Liver (tissue), 9 donors: ENCODE measurements around the gene TGFBR3. TPM values are rescaled to one million over a fixed set of nuclear protein-coding genes. Genes with fewer than 3 reads are reported as not detected.
A peak's percentile ranks its signal among the peaks of the same experiment; 100 is the strongest.

ENCODE experiments used
- DNase-seq: peaks from one replicate; pipeline ENCODE4 v3.0.0-alpha.2; 2017; ENCODE audit warnings: low spot score
- H3K27ac ChIP-seq, 2 donors: one replicate each; pipeline ENCODE4 v1.7.0; 2013; ENCODE audit warnings: inconsistent platforms in 2 of 2, low read length in 2 of 2, control low read depth in 1 of 2, low read depth in 1 of 2, mild to moderate bottlenecking in 1 of 2
- H3K27me3 ChIP-seq, 4 donors: one replicate each; pipeline versions ENCODE4 v1.6.1 to v1.7.0; 2013; ENCODE audit warnings: low read length in 3 of 4, inconsistent platforms in 1 of 4, mild to moderate bottlenecking in 1 of 4, moderate library complexity in 1 of 4; ENCODE audit not compliant: control insufficient read depth in 4 of 4, insufficient read depth in 4 of 4
- H3K36me3 ChIP-seq, 4 donors: one replicate each; pipeline versions ENCODE4 v1.6.1 to v1.7.0; 2013; ENCODE audit warnings: low read length in 3 of 4, mild to moderate bottlenecking in 3 of 4, low read depth in 1 of 4, moderate library complexity in 1 of 4; ENCODE audit not compliant: control insufficient read depth in 4 of 4, insufficient read depth in 3 of 4
- H3K4me1 ChIP-seq, 4 donors: one replicate each; pipeline versions ENCODE4 v1.6.1 to v1.7.0; 2013; ENCODE audit warnings: low read length in 3 of 4, mild to moderate bottlenecking in 3 of 4, moderate library complexity in 1 of 4; ENCODE audit not compliant: control insufficient read depth in 4 of 4, insufficient read depth in 4 of 4
- H3K4me3 ChIP-seq, 3 donors: one replicate each; pipeline versions ENCODE4 v1.6.1 to v1.7.0; 2013; ENCODE audit warnings: low read length in 3 of 3, control low read depth in 1 of 3, low read depth in 1 of 3, mild to moderate bottlenecking in 1 of 3
- H3K9ac ChIP-seq, 2 donors: one replicate each; pipeline ENCODE4 v1.7.0; 2013; ENCODE audit warnings: low read length in 2 of 2, mild to moderate bottlenecking in 2 of 2, moderate library complexity in 2 of 2, control low read depth in 1 of 2, low read depth in 1 of 2
- H3K9me3 ChIP-seq, 4 donors: one replicate each; pipeline versions ENCODE4 v1.6.1 to v1.7.0; 2013; ENCODE audit warnings: low read length in 3 of 4; ENCODE audit not compliant: control insufficient read depth in 4 of 4
- ATF3 ChIP-seq: IDR thresholded peaks from 2 replicates; pipeline ENCODE4 v1.6.1; 2016; ENCODE audit warnings: antibody characterized with exemption
- CTCF ChIP-seq: fragments of 150-350 bp; IDR thresholded peaks from 2 replicates; pipeline ENCODE4 v1.5.1; 2017; ENCODE audit warnings: improper control_type of control experiment, low read depth, low read length; ENCODE audit not compliant: missing input control
- EGR1 ChIP-seq, 2 donors: IDR thresholded peaks; 2 replicates each; pipeline ENCODE4 v1.6.1; 2016 to 2018; ENCODE audit warnings: antibody characterized with exemption in 2 of 2, low read depth in 2 of 2
- FOXA1 ChIP-seq: IDR thresholded peaks from 2 replicates; pipeline ENCODE4 v1.6.1; 2016; ENCODE audit warnings: antibody characterized with exemption
- FOXA2 ChIP-seq: IDR thresholded peaks from 2 replicates; pipeline ENCODE4 v1.6.1; 2016; ENCODE audit warnings: antibody characterized with exemption
- GABPA ChIP-seq, 2 donors: IDR thresholded peaks in 1 of 2; conservative IDR thresholded peaks in 1 of 2; 2 replicates each; pipeline ENCODE4 v1.6.1; 2016; ENCODE audit warnings: antibody characterized with exemption in 2 of 2, mild to moderate bottlenecking in 1 of 2, moderate library complexity in 1 of 2
- HNF4G ChIP-seq: IDR thresholded peaks from 2 replicates; pipeline ENCODE4 v1.6.1; 2016; ENCODE audit warnings: antibody characterized with exemption
- JUND ChIP-seq, 2 donors: IDR thresholded peaks; 2 replicates each; pipeline ENCODE4 v1.6.1; 2016; ENCODE audit warnings: antibody characterized with exemption in 2 of 2
- NR2F2 ChIP-seq: IDR thresholded peaks from 2 replicates; pipeline ENCODE4 v1.6.1; 2016; ENCODE audit warnings: antibody characterized with exemption
- RAD21 ChIP-seq, 2 donors: IDR thresholded peaks; 2 replicates each; pipeline ENCODE4 v1.6.1; 2016; ENCODE audit warnings: antibody characterized with exemption in 2 of 2, mild to moderate bottlenecking in 2 of 2
- REST ChIP-seq: IDR thresholded peaks from 2 replicates; pipeline ENCODE4 v1.6.1; 2016; ENCODE audit warnings: antibody characterized with exemption, mild to moderate bottlenecking
- RXRA ChIP-seq, 2 donors: IDR thresholded peaks; 2 replicates each; pipeline ENCODE4 v1.6.1; 2017 to 2018; ENCODE audit warnings: antibody characterized with exemption in 2 of 2, mild to moderate bottlenecking in 1 of 2
- SP1 ChIP-seq: IDR thresholded peaks from 2 replicates; pipeline ENCODE4 v1.6.1; 2018; ENCODE audit warnings: antibody characterized with exemption, mild to moderate bottlenecking
- YY1 ChIP-seq: IDR thresholded peaks from 2 replicates; pipeline ENCODE4 v1.6.1; 2016; ENCODE audit warnings: antibody characterized with exemption, mild to moderate bottlenecking
- WGBS: extraction: QIAGEN DNeasy Blood & Tissue Kit; methylation state at CpG from one replicate; pipeline ENCODE4 v1.1.7; 2013; 5-methylcytosine and 5-hydroxymethylcytosine counted together
- polyA plus RNA-seq, 2 donors: library from polyadenylated mRNA; stranded (reverse) in 1 of 2; unstranded in 1 of 2; fragments of 200-250 nt in 1 of 2; fragments of >200 nt in 1 of 2; fragmentation: Nextera tagmentation in 1 of 2; extraction: Ambion mirVana in 1 of 2; gene quantifications; one replicate each; pipeline versions ENCODE4 v1.2.1 to v1.2.3, GENCODE V29; 2013 to 2015
- total RNA-seq, 2 donors: library from RNA; depleted of rRNA; stranded (reverse); fragments of >200 nt; gene quantifications; one replicate each; pipeline ENCODE4 v1.2.3, GENCODE V29; 2014
- TF ChIP-seq, protein P1 (sequence below): IDR thresholded peaks from 2 replicates; pipeline ENCODE4 v1.6.1; 2016; ENCODE audit warnings: antibody characterized with exemption
- TF ChIP-seq, protein P2 (sequence below): IDR thresholded peaks from 2 replicates; pipeline ENCODE4 v1.6.1; 2016; ENCODE audit warnings: antibody characterized with exemption
- donor health status: healthy.
- donor health status: healthy.
- donor health status: healthy.
- donor health status: healthy.
- donor health status: healthy.

The TGFBR3 gene
- total and polyA plus RNA-seq, 4 donors, result 6.1 to 19.3 (median 9.9) TPM

DNA sequence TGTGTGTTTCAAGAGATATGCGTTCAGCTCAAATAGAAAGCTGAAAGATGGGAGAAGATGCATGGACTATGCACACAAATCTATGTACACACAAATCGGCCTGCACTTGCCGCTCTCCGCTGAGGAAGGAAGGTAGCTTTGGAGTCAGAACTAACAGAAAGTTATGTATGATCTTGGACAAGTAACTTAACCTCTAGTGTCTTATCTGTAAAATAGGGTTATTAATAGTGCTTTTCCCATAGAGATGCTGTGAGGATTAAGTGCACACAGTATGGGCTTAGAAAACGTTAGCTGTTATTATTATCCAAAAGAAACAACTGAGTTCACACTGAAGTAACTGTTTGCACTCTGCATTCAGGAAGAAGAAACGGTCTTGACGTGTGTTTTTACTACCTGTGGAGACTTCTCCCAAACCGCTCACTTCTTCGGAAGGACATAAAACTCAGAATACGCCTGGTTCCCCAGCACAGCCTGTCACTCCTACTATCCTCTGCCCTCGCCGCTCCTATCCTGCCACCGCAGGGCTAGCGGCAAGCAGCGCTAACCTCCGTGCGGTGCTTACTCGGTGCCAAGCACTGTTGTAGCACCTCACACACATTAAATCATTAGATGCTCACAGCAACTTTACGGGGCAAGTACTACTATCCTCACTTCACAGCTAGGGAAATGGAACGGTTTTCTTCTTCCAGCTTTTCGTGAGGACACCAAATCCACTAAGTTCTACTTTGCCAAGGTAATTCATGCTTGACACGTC, 1.3 kb downstream of the TGFBR3 start:
- H3K36me3 ChIP-seq, result no peaks in the 10 kb centered on the region
- peak overlapping the region; percentile 57 to 72 for H3K9ac ChIP-seq
- DNase-seq, result no peak
- H3K27ac ChIP-seq, result peak overlapping the region; percentile 97
- H3K27me3 ChIP-seq, result no peaks in the 10 kb centered on the region
- peak overlapping the region; percentile 90 to 99 (median 94) for H3K4me3 ChIP-seq
- TF ChIP-seq, protein P1, sequence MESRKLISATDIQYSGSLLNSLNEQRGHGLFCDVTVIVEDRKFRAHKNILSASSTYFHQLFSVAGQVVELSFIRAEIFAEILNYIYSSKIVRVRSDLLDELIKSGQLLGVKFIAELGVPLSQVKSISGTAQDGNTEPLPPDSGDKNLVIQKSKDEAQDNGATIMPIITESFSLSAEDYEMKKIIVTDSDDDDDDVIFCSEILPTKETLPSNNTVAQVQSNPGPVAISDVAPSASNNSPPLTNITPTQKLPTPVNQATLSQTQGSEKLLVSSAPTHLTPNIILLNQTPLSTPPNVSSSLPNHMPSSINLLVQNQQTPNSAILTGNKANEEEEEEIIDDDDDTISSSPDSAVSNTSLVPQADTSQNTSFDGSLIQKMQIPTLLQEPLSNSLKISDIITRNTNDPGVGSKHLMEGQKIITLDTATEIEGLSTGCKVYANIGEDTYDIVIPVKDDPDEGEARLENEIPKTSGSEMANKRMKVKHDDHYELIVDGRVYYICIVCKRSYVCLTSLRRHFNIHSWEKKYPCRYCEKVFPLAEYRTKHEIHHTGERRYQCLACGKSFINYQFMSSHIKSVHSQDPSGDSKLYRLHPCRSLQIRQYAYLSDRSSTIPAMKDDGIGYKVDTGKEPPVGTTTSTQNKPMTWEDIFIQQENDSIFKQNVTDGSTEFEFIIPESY, result no peak
- TF ChIP-seq FOXA2, result no peak
- no peak for TF ChIP-seq RXRA (IDR thresholded peaks at IDR 0.05)
- TF ChIP-seq FOXA1, result no peak
- no peak for TF ChIP-seq HNF4G
- no peak for TF ChIP-seq JUND (IDR thresholded peaks at IDR 0.05)
- TF ChIP-seq, protein P2, sequence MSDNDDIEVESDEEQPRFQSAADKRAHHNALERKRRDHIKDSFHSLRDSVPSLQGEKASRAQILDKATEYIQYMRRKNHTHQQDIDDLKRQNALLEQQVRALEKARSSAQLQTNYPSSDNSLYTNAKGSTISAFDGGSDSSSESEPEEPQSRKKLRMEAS, result no peak
- no peak for TF ChIP-seq ATF3
- no peak for TF ChIP-seq GABPA (IDR thresholded peaks at IDR 0.05 in 1 of 2, conservative IDR thresholded peaks at IDR 0.05 in 1 of 2)
- TF ChIP-seq SP1, result no peak
- no peak for TF ChIP-seq REST
- peak in 1 of 2 donors; percentile 42 for TF ChIP-seq RAD21 (IDR thresholded peaks at IDR 0.05)
- TF ChIP-seq NR2F2, result no peak
- TF ChIP-seq YY1, result peak; percentile 15
- TF ChIP-seq EGR1 (IDR thresholded peaks at IDR 0.05; ENCODE audit: low read depth in 2 of 2), result no peak
- no peak for TF ChIP-seq CTCF
- no peaks in the 10 kb centered on the region for H3K9me3 ChIP-seq
- 8% methylated on average over 22 of the region's 22 CpGs for WGBS
- peaks cover 0 to 21% (median 11%) of the 10 kb centered on the region in 4 donors for H3K4me1 ChIP-seq
